Testis (tissue), 2 donors: ENCODE results near the gene PEX3.

Source experiments
- CTCF ChIP-seq, 3 experiments: fragments of 450-650 bp in 2 of 3; fragments of 200-600 bp in 1 of 3; sonication (generic) in 1 of 3; IDR thresholded peaks; one replicate each; pipeline ENCODE4 v1.5.1; 2016 to 2019; ENCODE audit warnings: antibody characterized with exemption in 3 of 3, mild to moderate bottlenecking in 2 of 3, moderate library complexity in 1 of 3
- POLR2A ChIP-seq: fragments of 450-650 bp; IDR thresholded peaks from one replicate; pipeline ENCODE4 v1.6.1; 2017; ENCODE audit warnings: antibody characterized with exemption, mild to moderate bottlenecking, moderate library complexity

- TF ChIP-seq CTCF (IDR thresholded peaks at IDR 0.05) (no peak), POLR2A (no peak)
Observed at GRCh38 chr6:143528164-143528811, 77.7 kb downstream of the PEX3 start.
